Vagina (tissue), 2 donors: ENCODE results near the gene TMC3. TPM values are rescaled to one million over a fixed set of nuclear protein-coding genes. Genes with fewer than 3 reads are reported as not detected.

Experiments
- DNase-seq, 2 donors: peaks; one replicate each; pipeline ENCODE4 v3.0.0-alpha.2; 2017; ENCODE audit errors: extremely low spot score in 2 of 2
- H3K27ac ChIP-seq: fragments of 200-600 bp; sonication (generic); one replicate; pipeline ENCODE4 v1.5.1; 2019
- H3K27me3 ChIP-seq: fragments of 200-600 bp; sonication (generic); one replicate; pipeline ENCODE4 v1.5.1; 2019
- H3K36me3 ChIP-seq, 2 donors: fragments of 200-600 bp; sonication (generic); one replicate each; pipeline ENCODE4 v1.5.1; 2017 to 2019
- H3K4me1 ChIP-seq: fragments of 200-600 bp; sonication (generic); one replicate; pipeline ENCODE4 v1.5.1; 2019
- H3K4me3 ChIP-seq, 2 donors: fragments of 200-600 bp; sonication (generic); 1 replicate in 1 of 2; 2 replicates in 1 of 2; pipeline ENCODE4 v1.5.1; 2016 to 2019
- H3K9me3 ChIP-seq: fragments of 200-600 bp; sonication (generic); one replicate; pipeline ENCODE4 v1.5.1; 2019
- POLR2A ChIP-seq, 2 donors: fragments of 450-650 bp; IDR thresholded peaks; one replicate each; pipeline ENCODE4 v1.6.1; 2017; ENCODE audit warnings: antibody characterized with exemption in 2 of 2, mild to moderate bottlenecking in 2 of 2, moderate library complexity in 2 of 2
- POLR2AphosphoS5 ChIP-seq, 2 donors: sonication (generic); formaldehyde crosslinking; IDR thresholded peaks; one replicate each; pipeline ENCODE4 v1.9.0; 2017; ENCODE audit warnings: antibody characterized with exemption in 2 of 2, mild to moderate bottlenecking in 2 of 2, low read depth in 1 of 2; ENCODE audit not compliant: insufficient read depth in 1 of 2
- intact Hi-C: fragments of 100-400 bp; cut with DNase I; formaldehyde crosslinking; loops from one replicate; pipeline ENCODE4 v1.15.1; 2023
- total RNA-seq: library from RNA; depleted of rRNA; stranded (reverse); fragments of >200 nt; gene quantifications from one replicate; pipeline ENCODE4 v1.2.3, GENCODE V29; 2016
- TF ChIP-seq, protein P1 (sequence below), 3 experiments: fragments of 450-650 bp in 2 of 3; fragments of 200-600 bp in 1 of 3; sonication (generic) in 1 of 3; IDR thresholded peaks; one replicate each; pipeline ENCODE4 v1.5.1; 2017 to 2019; ENCODE audit warnings: antibody characterized with exemption in 3 of 3, mild to moderate bottlenecking in 2 of 3, moderate library complexity in 2 of 3

The TMC3 gene
- total RNA-seq, 1 donor from 2014 or later: 2.7 TPM

DNA sequence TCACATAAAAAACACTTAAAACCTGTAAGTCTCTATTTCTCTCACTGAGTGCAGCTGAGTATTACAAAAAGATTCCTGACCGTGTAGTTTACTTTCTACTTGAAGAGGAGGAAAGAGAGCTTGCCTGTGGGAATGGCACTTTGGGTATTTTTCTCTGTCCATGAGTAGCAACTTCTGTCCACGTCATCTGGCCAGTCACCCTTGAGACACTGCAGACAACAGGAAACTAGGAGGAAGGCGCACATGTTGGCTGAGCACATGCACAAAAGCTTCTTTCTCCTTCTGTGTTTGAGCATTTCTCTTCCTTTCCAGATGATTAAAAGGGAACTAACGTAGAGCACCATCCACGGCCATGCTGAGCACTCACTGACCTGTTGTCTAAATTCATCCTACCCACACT, 69.8 kb downstream of the TMC3 start:
- Histone ChIP-seq H3K4me3 (no peak overlapping the region), H3K36me3 (peaks cover 0 to 54% of the 10 kb centered on the region in 2 donors), H3K4me1 (peaks cover 32% of the 10 kb centered on the region), H3K27ac (peak overlapping the region; percentile 10), H3K27me3 (no peaks in the 10 kb centered on the region), H3K9me3 (no peaks in the 10 kb centered on the region)
- no peak for DNase-seq
- intact Hi-C loops: no loop called here
- TF ChIP-seq, protein P1, sequence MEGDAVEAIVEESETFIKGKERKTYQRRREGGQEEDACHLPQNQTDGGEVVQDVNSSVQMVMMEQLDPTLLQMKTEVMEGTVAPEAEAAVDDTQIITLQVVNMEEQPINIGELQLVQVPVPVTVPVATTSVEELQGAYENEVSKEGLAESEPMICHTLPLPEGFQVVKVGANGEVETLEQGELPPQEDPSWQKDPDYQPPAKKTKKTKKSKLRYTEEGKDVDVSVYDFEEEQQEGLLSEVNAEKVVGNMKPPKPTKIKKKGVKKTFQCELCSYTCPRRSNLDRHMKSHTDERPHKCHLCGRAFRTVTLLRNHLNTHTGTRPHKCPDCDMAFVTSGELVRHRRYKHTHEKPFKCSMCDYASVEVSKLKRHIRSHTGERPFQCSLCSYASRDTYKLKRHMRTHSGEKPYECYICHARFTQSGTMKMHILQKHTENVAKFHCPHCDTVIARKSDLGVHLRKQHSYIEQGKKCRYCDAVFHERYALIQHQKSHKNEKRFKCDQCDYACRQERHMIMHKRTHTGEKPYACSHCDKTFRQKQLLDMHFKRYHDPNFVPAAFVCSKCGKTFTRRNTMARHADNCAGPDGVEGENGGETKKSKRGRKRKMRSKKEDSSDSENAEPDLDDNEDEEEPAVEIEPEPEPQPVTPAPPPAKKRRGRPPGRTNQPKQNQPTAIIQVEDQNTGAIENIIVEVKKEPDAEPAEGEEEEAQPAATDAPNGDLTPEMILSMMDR (IDR thresholded peaks at IDR 0.05): no peak
- TF ChIP-seq POLR2AphosphoS5 (IDR thresholded peaks at IDR 0.05; ENCODE audit: insufficient read depth in 1 of 2, low read depth in 1 of 2): no peak
- TF ChIP-seq POLR2A (IDR thresholded peaks at IDR 0.05): no peak

DNA sequence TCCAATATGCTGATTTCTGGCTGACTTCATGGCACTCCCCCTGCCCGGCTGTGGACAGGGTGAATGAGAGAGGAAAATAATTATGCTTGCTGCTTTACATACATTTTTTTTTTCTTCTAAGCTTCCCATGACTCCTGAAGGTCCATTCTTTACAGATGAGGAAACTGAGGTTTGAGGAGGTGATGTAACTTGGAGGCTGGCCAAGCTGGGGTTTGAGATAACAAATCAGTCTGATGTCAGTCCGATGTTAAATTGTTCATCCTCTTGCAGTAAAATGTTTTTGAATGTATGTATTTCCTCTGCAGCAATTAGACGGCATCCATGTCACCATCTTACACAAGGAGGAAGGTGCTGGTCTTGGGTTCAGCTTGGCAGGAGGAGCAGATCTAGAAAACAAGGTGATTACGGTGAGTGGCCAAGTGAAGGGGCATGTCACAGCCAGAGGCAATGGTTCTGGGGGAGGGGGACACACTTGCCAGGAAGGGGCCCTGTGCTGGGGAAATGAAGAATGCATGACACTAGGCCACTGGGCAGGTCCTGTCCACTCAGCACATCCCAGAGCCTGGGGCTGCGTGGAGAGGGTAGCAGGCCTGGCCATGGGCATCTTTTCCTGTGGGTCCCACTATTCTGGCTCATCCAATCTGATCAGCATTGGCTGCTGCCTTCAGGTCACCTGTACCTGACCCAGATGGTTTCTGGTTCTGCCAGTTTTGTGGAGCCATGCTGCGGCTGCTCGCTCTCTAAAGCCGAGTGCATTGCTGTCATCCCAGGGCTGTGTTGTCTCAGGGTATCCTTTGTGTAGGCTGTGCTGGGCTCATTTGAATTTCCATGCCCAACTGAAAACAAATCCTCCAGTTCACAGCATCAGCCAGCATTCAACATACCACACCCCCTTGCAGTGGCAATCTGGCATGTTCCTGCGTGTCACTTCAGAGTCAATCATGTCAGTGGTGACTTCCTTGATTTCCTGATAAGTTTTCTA, 70.5 kb downstream of the TMC3 start:
- Histone ChIP-seq H3K27me3 (no peaks in the 10 kb centered on the region), H3K4me1 (peaks cover 32% of the 10 kb centered on the region), H3K4me3 (no peak overlapping the region), H3K27ac (peak overlapping the region; percentile 17), H3K9me3 (no peaks in the 10 kb centered on the region), H3K36me3 (peaks cover 0 to 47% of the 10 kb centered on the region in 2 donors)
- TF ChIP-seq, protein P1 (IDR thresholded peaks at IDR 0.05): no peak
- TF ChIP-seq POLR2AphosphoS5 (IDR thresholded peaks at IDR 0.05; ENCODE audit: insufficient read depth in 1 of 2, low read depth in 1 of 2): peak; percentile 14 to 28
- no peak for DNase-seq
- intact Hi-C loops: no loop called here

- Histone ChIP-seq H3K27me3 (no peaks in the 10 kb centered on the region), H3K4me3 (no peak overlapping the region), H3K36me3 (peaks cover 0 to 41% of the 10 kb centered on the region in 2 donors), H3K9me3 (no peaks in the 10 kb centered on the region), H3K27ac (no peak overlapping the region), H3K4me1 (peaks cover 32% of the 10 kb centered on the region)
- TF ChIP-seq POLR2A (IDR thresholded peaks at IDR 0.05) (no peak), POLR2AphosphoS5 (IDR thresholded peaks at IDR 0.05; ENCODE audit: insufficient read depth in 1 of 2, low read depth in 1 of 2) (no peak)
- TF ChIP-seq, protein P1 (IDR thresholded peaks at IDR 0.05): no peak
- no peak for DNase-seq
- intact Hi-C loops: no loop called here
These were observed 71.3 kb downstream of the TMC3 start for GRCh38 chr15:81302701-81303109.

- no peak for DNase-seq
- Histone ChIP-seq H3K9me3 (no peaks in the 10 kb centered on the region), H3K27ac (no peak overlapping the region), H3K4me1 (peaks cover 39% of the 10 kb centered on the region), H3K27me3 (no peaks in the 10 kb centered on the region), H3K4me3 (no peak overlapping the region), H3K36me3 (peaks cover 0 to 33% of the 10 kb centered on the region in 2 donors)
- TF ChIP-seq POLR2AphosphoS5 (IDR thresholded peaks at IDR 0.05; ENCODE audit: insufficient read depth in 1 of 2, low read depth in 1 of 2) (no peak), POLR2A (IDR thresholded peaks at IDR 0.05) (no peak)
- TF ChIP-seq, protein P1 (IDR thresholded peaks at IDR 0.05): no peak
- intact Hi-C loops: no loop called here
These were observed 72.1 kb downstream of the TMC3 start for GRCh38 chr15:81301815-81302399.
